Retinal pigment epithelial cell (primary cell): ENCODE measurements around the gene OPALIN.

ENCODE experiments used
- DNase-seq: peaks from one replicate; pipeline ENCODE4 v3.0.0-alpha.2; 2010; ENCODE audit warnings: low read depth
- H3K4me3 ChIP-seq: 2 replicates; pipeline ENCODE4 v1.5.1; 2011; ENCODE audit warnings: mild to moderate bottlenecking, low read length, control low read depth, moderate library complexity
- TF ChIP-seq, protein P1 (sequence below): conservative IDR thresholded peaks from 2 replicates; pipeline ENCODE4 v1.5.1; 2011; ENCODE audit warnings: low read depth, low read length, control low read depth, inconsistent platforms

Gene OPALIN

DNA sequence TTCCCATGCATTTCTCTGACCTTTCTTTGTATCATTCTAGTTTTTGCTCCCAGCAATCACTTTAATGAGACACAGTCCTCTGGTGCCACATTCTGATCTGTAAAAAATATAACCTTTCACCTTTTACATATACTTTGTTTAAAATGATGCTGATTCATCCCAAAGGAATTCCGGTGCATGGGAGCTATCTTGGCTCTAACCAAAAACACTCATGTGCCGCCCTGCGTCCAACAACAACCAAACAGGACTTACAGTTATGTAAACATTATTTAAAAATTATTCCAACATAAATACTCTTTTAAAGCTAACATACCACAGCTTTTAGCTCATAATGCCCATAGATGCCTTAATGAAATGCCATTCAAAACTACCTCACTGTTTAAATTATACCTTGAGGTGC lies 7.7 kb upstream of the OPALIN start:
- no peak overlapping the region for H3K4me3 ChIP-seq
- TF ChIP-seq, protein P1, sequence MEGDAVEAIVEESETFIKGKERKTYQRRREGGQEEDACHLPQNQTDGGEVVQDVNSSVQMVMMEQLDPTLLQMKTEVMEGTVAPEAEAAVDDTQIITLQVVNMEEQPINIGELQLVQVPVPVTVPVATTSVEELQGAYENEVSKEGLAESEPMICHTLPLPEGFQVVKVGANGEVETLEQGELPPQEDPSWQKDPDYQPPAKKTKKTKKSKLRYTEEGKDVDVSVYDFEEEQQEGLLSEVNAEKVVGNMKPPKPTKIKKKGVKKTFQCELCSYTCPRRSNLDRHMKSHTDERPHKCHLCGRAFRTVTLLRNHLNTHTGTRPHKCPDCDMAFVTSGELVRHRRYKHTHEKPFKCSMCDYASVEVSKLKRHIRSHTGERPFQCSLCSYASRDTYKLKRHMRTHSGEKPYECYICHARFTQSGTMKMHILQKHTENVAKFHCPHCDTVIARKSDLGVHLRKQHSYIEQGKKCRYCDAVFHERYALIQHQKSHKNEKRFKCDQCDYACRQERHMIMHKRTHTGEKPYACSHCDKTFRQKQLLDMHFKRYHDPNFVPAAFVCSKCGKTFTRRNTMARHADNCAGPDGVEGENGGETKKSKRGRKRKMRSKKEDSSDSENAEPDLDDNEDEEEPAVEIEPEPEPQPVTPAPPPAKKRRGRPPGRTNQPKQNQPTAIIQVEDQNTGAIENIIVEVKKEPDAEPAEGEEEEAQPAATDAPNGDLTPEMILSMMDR = no peak
- DNase-seq = no peak

DNA sequence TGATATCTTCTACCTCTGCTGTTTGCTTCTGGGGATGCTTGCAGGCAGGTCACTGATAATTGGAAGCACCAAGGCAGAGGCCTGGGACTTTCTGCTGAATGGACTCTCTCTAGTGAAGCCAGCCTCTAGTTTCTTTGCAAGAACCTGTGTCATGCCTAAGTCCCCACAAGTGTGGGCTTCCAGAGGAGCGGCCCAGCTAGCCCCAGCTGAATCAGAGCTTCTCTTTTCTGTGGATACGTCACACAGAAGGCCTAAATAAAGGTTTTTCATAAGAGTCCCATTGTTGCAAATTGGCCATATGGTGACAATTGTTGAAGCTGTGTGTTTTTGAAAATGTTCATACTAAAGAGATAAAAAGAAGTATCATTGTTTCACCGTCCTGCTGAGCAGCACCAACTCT lies 6.8 kb upstream of the OPALIN start:
- no peak overlapping the region for H3K4me3 ChIP-seq
- TF ChIP-seq, protein P1 = no peak
- DNase-seq = no peak

DNA sequence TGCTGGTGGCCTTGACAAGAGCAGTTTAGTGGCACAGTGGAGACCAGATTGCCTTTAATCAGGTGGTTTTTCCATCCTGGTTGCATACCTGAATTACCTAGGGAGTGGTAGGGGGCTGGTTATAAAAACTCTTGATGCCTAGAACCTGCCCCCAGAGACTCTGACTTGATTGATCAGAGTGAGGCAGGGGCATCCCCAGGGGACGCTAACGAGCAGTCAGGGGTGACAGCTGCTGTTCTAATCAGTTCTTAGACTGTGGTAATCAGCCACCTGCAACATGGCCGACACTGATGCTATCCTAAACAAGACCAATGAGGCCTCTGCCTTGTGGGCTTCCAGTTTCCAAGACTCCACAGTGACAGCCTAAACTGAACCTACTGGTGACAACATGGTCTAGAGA lies 2.0 kb upstream of the OPALIN start:
- TF ChIP-seq, protein P1 = no peak

DNA sequence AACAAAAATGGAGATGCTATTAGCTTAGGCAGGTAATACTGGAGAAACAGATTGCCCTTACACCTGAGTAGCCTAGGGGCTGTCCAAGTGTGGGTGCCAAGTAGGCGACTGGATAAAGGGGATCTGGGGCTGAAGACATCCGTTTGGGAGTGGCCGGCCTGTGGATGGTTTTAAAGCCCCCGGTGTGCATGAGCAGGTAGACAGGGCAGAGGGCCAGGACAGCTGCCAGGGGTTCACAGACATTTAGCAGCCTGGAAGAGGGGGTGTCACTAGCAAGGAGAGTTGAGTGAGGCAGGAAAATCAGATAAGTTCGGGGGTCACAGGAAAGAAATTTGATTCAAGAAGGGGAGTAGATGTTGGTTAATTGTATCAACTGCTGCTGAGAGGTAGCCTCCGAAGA lies 1.5 kb upstream of the OPALIN start:
- TF ChIP-seq, protein P1 = no peak
- no peak for DNase-seq
- no peak overlapping the region for H3K4me3 ChIP-seq

More for the DNA sequence above, 2.0 kb upstream of the OPALIN start:
- H3K4me3 ChIP-seq = no peak overlapping the region
- no peak for DNase-seq

DNA sequence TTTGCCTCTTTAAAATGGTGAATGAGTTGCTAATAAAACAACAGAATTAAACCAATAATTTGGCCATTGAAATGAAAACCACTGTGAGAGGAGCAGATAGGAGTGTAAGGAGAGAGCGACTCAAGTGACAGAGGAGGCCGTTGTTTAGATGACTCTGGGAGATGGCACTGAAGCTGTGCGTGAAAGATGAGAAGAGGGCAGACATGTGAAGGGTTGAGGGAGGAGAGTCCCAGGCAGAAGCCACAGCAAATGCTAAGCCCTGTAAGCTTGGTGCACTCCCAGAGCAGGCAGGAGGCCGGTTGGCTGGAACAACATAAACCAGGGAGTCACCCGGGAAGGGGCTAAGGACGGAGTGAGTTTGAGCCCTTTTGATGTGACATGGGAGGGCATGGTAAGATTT lies 814 bp upstream of the OPALIN start:
- no peak for DNase-seq
- TF ChIP-seq, protein P1 = no peak
- no peak overlapping the region for H3K4me3 ChIP-seq

DNA sequence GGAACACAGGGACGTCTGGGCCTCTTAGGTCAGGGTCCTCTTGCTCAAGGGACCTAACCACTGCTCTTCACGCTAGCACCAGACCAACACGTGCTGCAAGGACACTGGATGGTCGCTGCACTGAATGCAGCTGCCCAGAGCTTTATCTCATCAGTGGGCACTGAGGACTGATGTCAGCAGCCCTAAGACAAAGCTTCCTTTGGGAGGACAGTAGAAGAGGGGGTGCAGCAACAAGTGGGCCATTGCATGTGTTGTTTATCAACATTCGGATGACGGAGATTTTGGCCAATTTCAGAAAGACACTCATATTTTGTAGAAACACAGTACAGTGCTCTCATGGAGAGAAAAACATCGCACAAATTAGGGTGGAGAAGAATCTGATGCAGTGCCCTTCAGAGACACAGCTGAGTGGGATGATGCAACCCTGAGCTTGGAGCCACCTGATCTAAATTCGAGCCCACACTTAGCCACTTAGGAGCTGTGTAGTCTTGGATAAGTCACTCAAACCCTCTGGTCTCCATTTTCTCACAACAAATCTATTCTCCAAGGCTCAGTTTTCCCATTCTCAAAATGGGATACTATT lies 1.7 kb downstream of the OPALIN start:
- TF ChIP-seq, protein P1 = no peak
- no peak for DNase-seq

DNA sequence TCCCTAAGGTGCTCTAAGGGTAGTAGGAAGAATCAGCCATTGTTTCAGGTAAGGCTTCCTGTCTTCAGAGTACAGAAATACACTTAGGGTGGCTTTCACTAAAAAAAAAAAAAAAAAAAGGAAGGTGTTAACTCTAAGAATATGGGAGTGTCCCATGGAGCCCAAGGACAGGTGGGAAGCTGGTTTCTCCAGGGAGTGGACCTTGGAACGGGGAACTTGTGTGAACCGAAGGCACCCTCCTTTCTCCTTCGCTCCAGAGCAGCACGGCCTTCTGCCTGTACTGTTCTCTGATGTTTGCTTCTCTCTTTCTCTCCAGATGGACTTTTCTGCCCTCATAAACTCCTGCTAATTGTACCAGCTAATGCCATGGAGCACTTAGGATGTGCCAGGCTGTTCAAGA lies 6.2 kb downstream of the OPALIN start:
- no peak overlapping the region for H3K4me3 ChIP-seq
- TF ChIP-seq, protein P1 = no peak
- no peak for DNase-seq

More for the DNA sequence above, 1.7 kb downstream of the OPALIN start:
- H3K4me3 ChIP-seq = no peak overlapping the region
